GM21529 (cell line): ENCODE results near the gene CRPPA.
"Not testable (repeated sequence)": the region's sequence is repeated elsewhere in the genome, so short reads cannot be mapped to it uniquely, and the experiment has no call there.

Source experiments
- ATAC-seq: cut with Tn5 transposase; IDR thresholded peaks from one replicate; pipeline ENCODE4 v1.9.1; 2021; ENCODE audit not compliant: unreplicated experiment

Gene CRPPA

GRCh38 chr7:16421333-16422102 lies at the start of gene CRPPA:
CRPPA (minus strand) TSS chr7:16421538; CDS start chr7:16421322, 216 bp downstream.
- ATAC-seq, result peak; percentile 28

- ATAC-seq, result no peak
These were observed 44.4 kb upstream of the CRPPA start, which contains the start of gene SOSTDC1 for GRCh38 chr7:16465469-16466361. SOSTDC1 (minus strand) TSS chr7:16465738; CDS start chr7:16465668, 70 bp downstream.

GRCh38 chr7:16463949-16464715 lies 42.8 kb upstream of the CRPPA start:
- no peak for ATAC-seq

- no peak for ATAC-seq
These were observed 42.2 kb upstream of the CRPPA start for GRCh38 chr7:16463520-16463919.

- no peak for ATAC-seq
These were observed 41.1 kb upstream of the CRPPA start for GRCh38 chr7:16462431-16462889.

GRCh38 chr7:16460789-16461493 lies 39.6 kb upstream of the CRPPA start:
- ATAC-seq, result no peak

- ATAC-seq, result not testable (repeated sequence)
These were observed 35.0 kb upstream of the CRPPA start for GRCh38 chr7:16456303-16456702.

- no peak for ATAC-seq
These were observed 34.3 kb upstream of the CRPPA start for GRCh38 chr7:16455591-16455990.

- no peak for ATAC-seq
These were observed 29.0 kb upstream of the CRPPA start for GRCh38 chr7:16450366-16450765.

- ATAC-seq, result no peak
These were observed 26.5 kb upstream of the CRPPA start for GRCh38 chr7:16447876-16448275.

- ATAC-seq, result no peak
These were observed 25.2 kb upstream of the CRPPA start for GRCh38 chr7:16446508-16446907.

GRCh38 chr7:16443871-16444270 lies 22.5 kb upstream of the CRPPA start:
- not testable (repeated sequence) for ATAC-seq

GRCh38 chr7:16438988-16439387 lies 17.6 kb upstream of the CRPPA start:
- ATAC-seq, result no peak

GRCh38 chr7:16436306-16436705 lies 15.0 kb upstream of the CRPPA start:
- no peak for ATAC-seq

- ATAC-seq, result no peak
These were observed 12.3 kb upstream of the CRPPA start for GRCh38 chr7:16433568-16434122.

GRCh38 chr7:16432425-16432731 lies 11.0 kb upstream of the CRPPA start:
- no peak for ATAC-seq

- ATAC-seq, result peak; percentile 80
These were observed 10.5 kb upstream of the CRPPA start for GRCh38 chr7:16431646-16432424.

- no peak for ATAC-seq
These were observed 8.8 kb upstream of the CRPPA start for GRCh38 chr7:16430133-16430532.

- ATAC-seq, result no peak
These were observed 7.3 kb upstream of the CRPPA start for GRCh38 chr7:16428672-16429071.
